GM12878 (cell line): ENCODE measurements around the gene UQCRH. TPM values are rescaled to one million over a fixed set of nuclear protein-coding genes. Genes with fewer than 3 reads are reported as not detected.

Source experiments
- ATAC-seq: fragments of 200-7000 bp; cut with Tn5 transposase; 3 replicates; pipeline ENCODE4 v1.9.1; 2020; ENCODE audit warnings: mild to moderate bottlenecking, moderate library complexity
- BruUV-seq: library from RNA; stranded (reverse); fragments of 400-500 nt; replicated peaks from 2 replicates; lab custom pipeline; 2021; lab: Mats Ljungman, UMichigan
- CTCF ChIA-PET: fragments of 300-600 bp; sonication (Branson Sonifier 250); formaldehyde crosslinking; extraction: SDS; loops from one replicate; lab custom pipeline; 2021; ENCODE audit warnings: inconsistent platforms; lab: Yijun Ruan, JAX
- POLR2A ChIA-PET: fragments of 350-600 bp; formaldehyde crosslinking; extraction: SDS; loops from one replicate; lab custom pipeline; 2021; ENCODE audit warnings: inconsistent platforms; lab: Charles Lee
- RAD21 ChIA-PET: fragments of 300-600 bp; sonication (Branson Sonifier 250); formaldehyde crosslinking; loops from one replicate; lab custom pipeline; 2023; ENCODE audit warnings: antibody characterized with exemption; ENCODE audit not compliant: unreplicated experiment; lab: Charles Lee
- SMC1A ChIA-PET: fragments of 300-600 bp; sonication (Branson Sonifier 250); formaldehyde crosslinking; loops from one replicate; lab custom pipeline; 2023; ENCODE audit not compliant: unreplicated experiment, uncharacterized antibody; lab: Charles Lee
- DNase-seq: peaks from one replicate; pipeline ENCODE4 v3.0.0-alpha.2; 2011; ENCODE audit warnings: low read depth, low spot score
- FAIRE-seq: peaks from 3 replicates; lab custom pipeline; 2011; peaks lifted over from hg19 to GRCh38; lab: Jason Lieb, UNC
- H2AFZ ChIP-seq: 2 replicates; pipeline ENCODE4 v1.6.0; 2011; ENCODE audit warnings: low read depth, low read length, control low read depth; ENCODE audit not compliant: control insufficient read depth
- H3K27ac ChIP-seq: 2 replicates; pipeline ENCODE4 v1.5.1; 2011; ENCODE audit warnings: control low read depth; ENCODE audit not compliant: control insufficient read depth, insufficient read depth
- H3K27me3 ChIP-seq, 2 experiments: replicated peaks in 1 of 2; 2 replicates each; pipeline versions ENCODE4 v1.6.0 to v1.6.1; 2011; ENCODE audit warnings: low read length in 1 of 2; ENCODE audit not compliant: control insufficient read depth in 2 of 2, insufficient read depth in 2 of 2
- H3K36me3 ChIP-seq, 2 experiments: 2 replicates each; pipeline ENCODE4 v1.5.1; 2011; ENCODE audit warnings: low read length in 1 of 2; ENCODE audit not compliant: control insufficient read depth in 2 of 2, insufficient read depth in 2 of 2
- H3K4me1 ChIP-seq: 2 replicates; pipeline ENCODE4 v1.6.1; 2011; ENCODE audit warnings: mild to moderate bottlenecking, low read length, moderate library complexity, mixed read lengths; ENCODE audit not compliant: control insufficient read depth, insufficient read depth
- H3K4me2 ChIP-seq: 2 replicates; pipeline ENCODE4 v1.6.0; 2011; ENCODE audit warnings: control low read depth; ENCODE audit not compliant: control insufficient read depth, insufficient read depth
- H3K4me3 ChIP-seq: fragments of 200-600 bp; sonication (generic); 2 replicates; pipeline ENCODE4 v1.5.1; 2016
- H3K79me2 ChIP-seq: 2 replicates; pipeline ENCODE4 v1.6.0; 2011; ENCODE audit warnings: low read length; ENCODE audit not compliant: control insufficient read depth, insufficient read depth
- H3K9ac ChIP-seq: 2 replicates; pipeline ENCODE4 v1.8.0; 2011; ENCODE audit warnings: low read length, control low read depth, mixed read lengths; ENCODE audit not compliant: control insufficient read depth, insufficient read depth
- H3K9me3 ChIP-seq: replicated peaks from 3 replicates; pipeline ENCODE4 v1.5.1; 2011; ENCODE audit warnings: mild to moderate bottlenecking, low read length; ENCODE audit not compliant: control insufficient read depth, insufficient read depth
- H4K20me1 ChIP-seq: 2 replicates; pipeline ENCODE4 v1.6.0; 2011; ENCODE audit not compliant: control insufficient read depth, insufficient read depth
- PAX8 ChIP-seq: fragments of 450-650 bp; IDR thresholded peaks from 2 replicates; pipeline ENCODE4 v1.6.1; 2017; ENCODE audit warnings: mild to moderate bottlenecking, moderate library complexity
- POLR2AphosphoS2 ChIP-seq: IDR thresholded peaks from 2 replicates; pipeline ENCODE4 v1.6.1; 2011; ENCODE audit warnings: low read depth, mild to moderate bottlenecking, low read length, improper control_type of control experiment, moderate library complexity
- POLR2AphosphoS5 ChIP-seq: IDR thresholded peaks from 2 replicates; pipeline ENCODE4 v1.6.1; 2011; ENCODE audit warnings: mild to moderate bottlenecking, low read length, inconsistent platforms
- WGBS: methylation state at CpG from one replicate; pipeline ENCODE4 v1.1.6; 2016; ENCODE audit warnings: low lambda C conversion rate; ENCODE audit not compliant: insufficient replicate concordance, insufficient coverage; ENCODE audit errors: missing lambda C conversion rate; 5-methylcytosine and 5-hydroxymethylcytosine counted together
- in situ Hi-C: fragments of 300-500 bp; cut with MboI; formaldehyde crosslinking; loops from 9 replicates; pipeline ENCODE4 v1.14.3; 2018; ENCODE audit warnings: mixed read lengths
- intact Hi-C: fragments of 100-400 bp; cut with micrococcal nuclease; formaldehyde crosslinking; loops from one replicate; pipeline ENCODE4 v1.14.2; 2022; ENCODE audit not compliant: unreplicated experiment
- polyA plus RNA-seq, 11 experiments: library from polyadenylated mRNA; depleted of rRNA in 4 of 11; unstranded in 6 of 11; stranded (reverse) in 5 of 11; fragments of >200 nt; fragmentation: Nextera tagmentation in 4 of 11; fragmentation: Illumina TruSeq in 1 of 11; extraction: Ambion mirVana in 4 of 11; extraction: Trizol in 1 of 11; gene quantifications; 1 replicate in 1 of 11; 2 replicates in 10 of 11; pipeline versions ENCODE4 v1.2.1 to v1.2.3, GENCODE V29; 2011 to 2016; ENCODE audit warnings: inconsistent platforms in 2 of 11, missing spikeins in 2 of 11, low read depth in 1 of 11
- total RNA-seq, 4 experiments: library from RNA; depleted of rRNA in 3 of 4; stranded (reverse); fragments of >200 nt in 3 of 4; fragmentation: Illumina TruSeq in 1 of 4; extraction: Trizol in 1 of 4; gene quantifications; 2 replicates each; pipeline versions ENCODE4 v1.2.1 to v1.2.3, GENCODE V29; 2013 to 2021

UQCRH gene
- total and polyA plus RNA-seq, 10 of the 15 experiments (the other 5 are each of a cell fraction or from before 2014, with no cell fraction given): 363 to 1,782 (median 597) TPM

DNA sequence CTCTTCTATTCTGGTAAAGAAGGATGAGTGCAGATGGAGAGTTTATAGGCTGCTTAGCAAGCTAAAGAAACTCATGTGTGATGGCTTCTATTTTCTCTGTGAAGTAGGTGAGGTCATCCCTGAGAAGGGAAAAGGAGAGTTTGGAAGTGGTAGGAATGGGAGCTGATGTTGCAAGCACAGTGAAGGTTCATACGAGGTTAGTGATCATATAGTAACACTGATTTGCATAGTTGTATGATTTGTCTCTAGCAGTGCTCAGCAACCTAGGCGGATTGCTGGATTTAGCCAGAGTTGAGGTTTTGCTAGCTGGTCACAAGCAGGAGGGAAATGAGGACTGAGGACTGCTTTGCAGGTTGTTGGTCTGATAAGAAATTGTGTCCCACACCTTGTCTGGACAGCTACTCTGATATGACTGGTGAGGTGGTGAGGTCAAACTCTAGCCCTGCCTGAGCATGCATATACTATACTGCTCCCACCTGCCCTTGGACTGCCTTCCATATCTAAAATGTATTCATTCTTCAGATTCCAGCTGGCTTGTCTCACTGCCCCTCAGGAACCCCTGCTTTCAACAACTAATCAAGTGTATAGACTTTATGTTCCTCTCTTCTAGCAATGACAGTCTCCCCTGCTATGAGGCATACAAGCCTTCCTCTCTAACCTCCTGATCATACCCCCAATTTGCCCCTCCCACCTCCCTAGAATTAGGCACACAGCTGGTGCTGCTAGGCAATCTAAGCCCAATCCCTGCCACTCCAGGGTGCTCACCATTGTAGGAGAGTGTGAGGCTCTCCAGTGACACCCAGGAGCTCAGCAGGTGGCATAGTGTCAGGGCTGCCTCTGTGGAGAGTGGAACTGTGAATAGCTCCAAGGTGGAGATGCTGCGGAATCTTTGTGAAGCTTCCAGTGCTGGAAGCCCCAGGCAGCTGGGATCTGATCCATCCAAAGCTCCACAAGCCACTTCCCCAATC lies 18.6 kb upstream of the UQCRH start:
- Histone ChIP-seq H3K79me2 (no peaks in the 10 kb centered on the region), H3K36me3 (peaks cover 17 to 34% of the 10 kb centered on the region in 2 experiments), H3K4me3 (no peak overlapping the region), H4K20me1 (no peaks in the 10 kb centered on the region), H3K4me1 (no peaks in the 10 kb centered on the region), H3K27ac (no peak overlapping the region), H3K27me3 (no peaks in the 10 kb centered on the region), H3K4me2 (no peak overlapping the region), H3K9ac (no peak overlapping the region), H3K9me3 (no peaks in the 10 kb centered on the region), H2AFZ (no peak overlapping the region)
- in situ Hi-C loops (no loop called here), intact Hi-C loops (no loop called here)
- no TSS peak for BruUV-seq
- ChIA-PET POLR2A (interaction anchor here (1.5 kb wide), 1 partner anchor 10 kb away, joined by 12 read pairs; no protein-coding TSS in a partner anchor), SMC1A (interaction anchor here (1.2 kb wide), 1 partner anchor 30 kb away, joined by 3 read pairs; no protein-coding TSS in a partner anchor), RAD21 (interaction anchor here (1.1 to 2.0 kb wide), 2 partner anchors 18 to 35 kb away, joined by 3 to 5 read pairs; partner anchors contain the start of gene LRRC41), CTCF (interaction anchor here (0.9 to 1.5 kb wide), 4 partner anchors 49 to 62 kb away, joined by 3 to 5 read pairs (median 3); no protein-coding TSS in a partner anchor)
- ATAC-seq (peak; percentile 6; the same call in 1 of the 3 replicates), FAIRE-seq (no peak), DNase-seq (no peak)
- TF ChIP-seq PAX8 (no peak), POLR2AphosphoS5 (peak; percentile 19; the same call in 1 of the 2 replicates), POLR2AphosphoS2 (peak; percentile 0; the same call in 1 of the 2 replicates)
- 51% methylated on average over 3 of the region's 3 CpGs for WGBS
